Ascending aorta (tissue), 2 donors: ENCODE results near the gene RANBP1. TPM values are rescaled to one million over a fixed set of nuclear protein-coding genes. Genes with fewer than 3 reads are reported as not detected.

Experiments
- DNase-seq, 2 donors: peaks; one replicate each; pipeline ENCODE4 v3.0.0-alpha.2; 2019; ENCODE audit warnings: low spot score in 2 of 2
- H3K27ac ChIP-seq, 2 donors: fragments of 200-600 bp; sonication (generic); one replicate each; pipeline ENCODE4 v1.5.1; 2016 to 2017; ENCODE audit warnings: mild to moderate bottlenecking in 1 of 2
- H3K27me3 ChIP-seq: fragments of 200-600 bp; sonication (generic); one replicate; pipeline ENCODE4 v1.5.1; 2017
- H3K36me3 ChIP-seq, 2 donors: fragments of 200-600 bp; sonication (generic); one replicate each; pipeline ENCODE4 v1.5.1; 2016
- H3K4me1 ChIP-seq, 2 donors: fragments of 200-600 bp; sonication (generic); one replicate each; pipeline ENCODE4 v1.5.1; 2016 to 2017; ENCODE audit warnings: mild to moderate bottlenecking in 1 of 2
- H3K4me3 ChIP-seq, 2 donors: fragments of 200-600 bp; sonication (generic); one replicate each; pipeline ENCODE4 v1.5.1; 2016 to 2017; ENCODE audit warnings: mild to moderate bottlenecking in 1 of 2
- H3K9me3 ChIP-seq, 2 donors: fragments of 200-600 bp; sonication (generic); one replicate each; pipeline ENCODE4 v1.5.1; 2016
- intact Hi-C: fragments of 100-400 bp; cut with DNase I; formaldehyde crosslinking; loops from one replicate; pipeline ENCODE4 v1.15.1; 2023
- total RNA-seq: library from RNA; depleted of rRNA; stranded (reverse); fragments of >200 nt; gene quantifications from one replicate; pipeline ENCODE4 v1.1.0, GENCODE V29; 2016
- TF ChIP-seq, protein P1 (sequence below), 3 experiments: fragments of 200-600 bp in 2 of 3; fragments of 450-650 bp in 1 of 3; sonication (generic) in 2 of 3; IDR thresholded peaks; one replicate each; pipeline ENCODE4 v1.5.1; 2016 to 2019; ENCODE audit warnings: antibody characterized with exemption in 3 of 3, mild to moderate bottlenecking in 1 of 3, moderate library complexity in 1 of 3

RANBP1 gene
- total RNA-seq, 1 donor from 2014 or later, result 302 TPM

DNA sequence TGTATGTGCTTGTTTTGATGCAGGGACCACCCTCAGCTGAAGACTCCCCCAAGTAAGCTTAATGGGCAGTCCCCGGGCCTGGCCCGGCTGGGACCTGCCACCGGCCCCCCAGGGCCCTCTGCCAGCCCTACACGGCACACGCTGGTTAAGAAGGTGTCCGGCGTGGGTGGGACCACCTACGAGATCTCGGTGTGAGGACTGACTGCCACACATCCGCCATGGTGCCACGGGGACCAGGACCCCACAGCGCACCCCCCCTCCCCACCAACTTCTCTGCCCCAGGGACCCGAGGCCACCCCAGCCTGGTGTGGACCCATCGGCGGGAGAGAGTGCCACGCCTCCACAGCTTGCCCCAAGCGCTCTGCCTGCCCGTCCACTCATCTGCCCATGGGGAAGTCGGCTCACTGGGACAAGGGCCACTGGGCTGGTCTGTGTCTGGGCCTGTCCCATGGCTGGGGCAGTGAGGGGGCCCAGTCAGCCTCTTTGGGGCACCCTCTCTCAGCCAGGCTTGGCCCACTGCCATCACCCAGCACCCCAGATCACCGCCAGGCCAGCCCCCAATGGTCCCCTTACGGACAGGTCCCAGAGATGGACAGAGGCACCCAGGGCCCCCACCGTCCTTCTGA, 29.4 kb downstream of the RANBP1 start:
- Histone ChIP-seq H3K27me3 (no peaks in the 10 kb centered on the region), H3K4me1 (no peaks in the 10 kb centered on the region), H3K36me3 (peaks cover 20 to 31% of the 10 kb centered on the region in 2 donors), H3K27ac (no peak overlapping the region), H3K4me3 (no peak overlapping the region), H3K9me3 (no peaks in the 10 kb centered on the region)
- TF ChIP-seq, protein P1, sequence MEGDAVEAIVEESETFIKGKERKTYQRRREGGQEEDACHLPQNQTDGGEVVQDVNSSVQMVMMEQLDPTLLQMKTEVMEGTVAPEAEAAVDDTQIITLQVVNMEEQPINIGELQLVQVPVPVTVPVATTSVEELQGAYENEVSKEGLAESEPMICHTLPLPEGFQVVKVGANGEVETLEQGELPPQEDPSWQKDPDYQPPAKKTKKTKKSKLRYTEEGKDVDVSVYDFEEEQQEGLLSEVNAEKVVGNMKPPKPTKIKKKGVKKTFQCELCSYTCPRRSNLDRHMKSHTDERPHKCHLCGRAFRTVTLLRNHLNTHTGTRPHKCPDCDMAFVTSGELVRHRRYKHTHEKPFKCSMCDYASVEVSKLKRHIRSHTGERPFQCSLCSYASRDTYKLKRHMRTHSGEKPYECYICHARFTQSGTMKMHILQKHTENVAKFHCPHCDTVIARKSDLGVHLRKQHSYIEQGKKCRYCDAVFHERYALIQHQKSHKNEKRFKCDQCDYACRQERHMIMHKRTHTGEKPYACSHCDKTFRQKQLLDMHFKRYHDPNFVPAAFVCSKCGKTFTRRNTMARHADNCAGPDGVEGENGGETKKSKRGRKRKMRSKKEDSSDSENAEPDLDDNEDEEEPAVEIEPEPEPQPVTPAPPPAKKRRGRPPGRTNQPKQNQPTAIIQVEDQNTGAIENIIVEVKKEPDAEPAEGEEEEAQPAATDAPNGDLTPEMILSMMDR (IDR thresholded peaks at IDR 0.05), result no peak
- DNase-seq, result no peak
- intact Hi-C loops, result no loop called here

DNA sequence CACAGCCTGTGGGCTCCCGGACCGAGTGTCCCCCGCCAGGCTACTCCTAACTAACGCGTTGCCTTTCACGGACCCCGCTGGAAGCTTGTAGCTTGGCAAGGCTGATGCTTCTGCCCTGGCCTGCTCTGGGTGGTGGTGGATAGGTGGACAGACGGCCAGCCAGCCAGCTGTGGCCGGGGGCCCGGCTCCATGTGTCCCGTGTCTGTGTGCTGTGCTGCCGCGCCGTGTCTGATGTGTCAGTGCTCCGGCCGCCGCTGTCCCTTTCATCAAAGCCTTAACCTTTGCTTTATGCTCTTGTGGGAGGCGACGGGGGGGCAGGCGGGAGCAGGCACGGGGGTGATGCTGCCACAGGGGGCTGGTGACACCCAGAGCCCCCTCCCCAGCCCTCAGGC, 29.9 kb downstream of the RANBP1 start:
- Histone ChIP-seq H3K4me1 (no peaks in the 10 kb centered on the region), H3K9me3 (no peaks in the 10 kb centered on the region), H3K4me3 (no peak overlapping the region), H3K27me3 (no peaks in the 10 kb centered on the region), H3K36me3 (peaks cover 20 to 29% of the 10 kb centered on the region in 2 donors), H3K27ac (no peak overlapping the region)
- intact Hi-C loops, result no loop called here
- DNase-seq, result no peak
- TF ChIP-seq, protein P1 (IDR thresholded peaks at IDR 0.05), result no peak

DNA sequence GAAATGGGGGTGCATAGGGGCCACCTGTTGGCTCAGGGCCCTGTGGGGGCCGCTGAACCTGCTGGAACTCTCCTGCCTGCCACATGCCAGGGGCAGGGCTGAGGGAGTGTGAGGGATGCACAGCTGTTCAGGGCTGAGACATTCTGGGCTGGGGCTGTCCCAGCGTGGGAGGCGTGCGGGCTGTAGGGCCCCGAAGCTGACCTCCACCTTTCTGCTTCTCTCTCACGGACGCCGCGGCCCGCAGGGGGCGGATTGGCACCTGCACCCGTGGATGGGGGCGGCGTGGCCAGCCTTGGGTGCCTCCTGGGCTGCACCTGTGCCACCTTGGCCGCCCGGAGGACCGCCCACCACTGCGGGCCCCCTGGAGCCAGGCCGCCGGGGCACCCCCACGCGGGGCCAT, 30.9 kb downstream of the RANBP1 start:
- no peak for DNase-seq
- intact Hi-C loops, result no loop called here
- Histone ChIP-seq H3K4me3 (no peak overlapping the region), H3K36me3 (peaks cover 17 to 24% of the 10 kb centered on the region in 2 donors), H3K27me3 (no peaks in the 10 kb centered on the region), H3K27ac (no peak overlapping the region), H3K4me1 (no peaks in the 10 kb centered on the region), H3K9me3 (no peaks in the 10 kb centered on the region)
- TF ChIP-seq, protein P1 (IDR thresholded peaks at IDR 0.05), result no peak

DNA sequence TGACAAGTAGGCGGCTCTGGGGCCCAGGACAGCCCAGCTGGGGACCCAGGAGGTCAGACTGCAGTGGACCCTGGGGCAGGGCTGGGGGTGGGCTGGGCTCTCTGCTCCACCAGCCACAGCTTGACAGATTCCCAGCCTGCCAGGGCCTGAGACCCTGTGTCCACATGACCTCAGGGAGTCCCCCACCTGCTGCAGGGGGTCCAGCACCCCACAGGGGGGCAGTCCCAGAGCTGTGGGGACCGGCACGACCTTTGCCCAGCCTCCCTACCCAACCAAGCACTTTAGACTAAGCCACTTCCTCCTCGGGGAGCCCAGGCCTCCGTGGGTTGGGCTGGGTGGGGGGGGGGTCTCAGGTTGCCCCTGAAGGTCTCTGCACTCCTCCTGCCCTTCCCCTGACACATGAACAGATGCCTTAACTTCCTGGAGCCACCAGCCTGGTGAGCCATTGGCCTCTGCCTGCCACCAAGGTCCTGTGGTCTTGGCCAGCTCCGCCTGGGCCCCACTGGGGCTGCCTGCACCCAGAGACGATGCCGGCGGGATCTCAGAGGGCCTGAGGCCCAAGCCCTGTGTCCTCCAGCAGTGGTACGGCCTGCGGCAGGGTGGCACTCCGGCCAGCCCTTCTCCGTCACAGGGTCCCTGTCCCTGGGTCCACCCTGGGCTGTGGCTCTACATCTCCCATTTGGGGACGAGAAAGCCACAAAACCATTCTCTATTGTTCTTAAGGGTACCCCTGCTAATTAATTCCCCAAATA, 31.5 kb downstream of the RANBP1 start:
- no peak for DNase-seq
- H3K27me3 ChIP-seq, result no peaks in the 10 kb centered on the region
- TF ChIP-seq, protein P1 (IDR thresholded peaks at IDR 0.05), result no peak
- H3K27ac ChIP-seq, result no peak overlapping the region
- H3K4me3 ChIP-seq, result no peak overlapping the region
- H3K4me1 ChIP-seq, result no peaks in the 10 kb centered on the region
- intact Hi-C loops, result no loop called here
- H3K36me3 ChIP-seq, result peaks cover 17 to 24% of the 10 kb centered on the region in 2 donors
- H3K9me3 ChIP-seq, result no peaks in the 10 kb centered on the region

DNA sequence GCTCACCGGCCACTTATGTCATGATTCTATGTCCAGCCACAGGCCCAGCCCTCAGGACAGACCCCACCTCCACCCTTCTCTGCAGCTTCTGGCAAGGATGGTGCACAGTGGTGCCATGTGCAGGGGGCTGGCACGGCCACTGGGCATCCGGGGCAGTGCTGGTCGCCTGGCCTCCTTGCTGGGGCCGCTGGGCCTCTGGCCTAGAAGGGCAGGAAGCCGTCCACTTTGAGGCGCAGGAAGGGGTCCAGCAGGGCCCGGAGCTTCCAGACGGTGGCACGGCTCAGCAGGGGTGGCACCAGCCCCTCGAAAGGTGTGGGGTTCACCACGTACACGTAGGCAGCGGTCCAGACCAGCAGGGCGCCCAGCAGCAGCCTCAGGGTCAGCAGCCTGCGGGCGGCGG, 32.5 kb downstream of the RANBP1 start:
- intact Hi-C loops, result no loop called here
- Histone ChIP-seq H3K27ac (no peak overlapping the region), H3K4me1 (no peaks in the 10 kb centered on the region), H3K36me3 (peaks cover 9 to 18% of the 10 kb centered on the region in 2 donors), H3K4me3 (no peak overlapping the region), H3K9me3 (no peaks in the 10 kb centered on the region), H3K27me3 (no peaks in the 10 kb centered on the region)
- TF ChIP-seq, protein P1 (IDR thresholded peaks at IDR 0.05), result no peak
- no peak for DNase-seq
